NCI-H748 (cell line): ENCODE data around the gene RAPGEF2.

Experiments
- DNase-seq: peaks from one replicate; lab custom pipeline; 2025; ENCODE audit not compliant: unreplicated experiment; lab: John Stamatoyannopoulos, UW

Gene RAPGEF2

GRCh38 chr4:159273841-159274240, 171.0 kb downstream of the RAPGEF2 start:
- DNase-seq: no peak

GRCh38 chr4:159278399-159278798, 175.5 kb downstream of the RAPGEF2 start:
- no peak for DNase-seq

GRCh38 chr4:159279084-159279483, 176.2 kb downstream of the RAPGEF2 start:
- no peak for DNase-seq

GRCh38 chr4:159280442-159281172, 177.7 kb downstream of the RAPGEF2 start:
- no peak for DNase-seq

GRCh38 chr4:159281771-159282170, 178.9 kb downstream of the RAPGEF2 start:
- no peak for DNase-seq

GRCh38 chr4:159282329-159282728, 179.4 kb downstream of the RAPGEF2 start:
- DNase-seq: no peak

GRCh38 chr4:159282944-159283343, 180.1 kb downstream of the RAPGEF2 start:
- DNase-seq: no peak

GRCh38 chr4:159283696-159284095, 180.8 kb downstream of the RAPGEF2 start:
- no peak for DNase-seq

GRCh38 chr4:159284113-159284512, 181.2 kb downstream of the RAPGEF2 start:
- DNase-seq: no peak

- no peak for DNase-seq
Measured at GRCh38 chr4:159284733-159285132, 181.9 kb downstream of the RAPGEF2 start.

- DNase-seq: no peak
Measured at GRCh38 chr4:159287767-159288166, 184.9 kb downstream of the RAPGEF2 start.

GRCh38 chr4:159289682-159290081, 186.8 kb downstream of the RAPGEF2 start:
- DNase-seq: no peak

- no peak for DNase-seq
Measured at GRCh38 chr4:159290321-159291030, 187.6 kb downstream of the RAPGEF2 start.

- DNase-seq: no peak
Measured at GRCh38 chr4:159291176-159291575, 188.3 kb downstream of the RAPGEF2 start.

GRCh38 chr4:159292137-159292896, 189.4 kb downstream of the RAPGEF2 start:
- no peak for DNase-seq

- no peak for DNase-seq
Measured at GRCh38 chr4:159293811-159294515, 191.1 kb downstream of the RAPGEF2 start.

GRCh38 chr4:159296061-159296460, 193.2 kb downstream of the RAPGEF2 start:
- DNase-seq: no peak

- DNase-seq: no peak
Measured at GRCh38 chr4:159297091-159297490, 194.2 kb downstream of the RAPGEF2 start.

- DNase-seq: no peak
Measured at GRCh38 chr4:159298502-159298901, 195.6 kb downstream of the RAPGEF2 start.

GRCh38 chr4:159303435-159303834, 200.6 kb downstream of the RAPGEF2 start:
- no peak for DNase-seq

GRCh38 chr4:159305129-159305528, 202.2 kb downstream of the RAPGEF2 start:
- DNase-seq: no peak
